K562 (cell line): Measurements from ENCODE around the gene GPC2. TPM values are rescaled to one million over a fixed set of nuclear protein-coding genes. Genes with fewer than 3 reads are reported as not detected.

Source experiments
- ATF7 ChIP-seq: fragments of 450-650 bp; IDR thresholded peaks from 2 replicates; pipeline ENCODE4 v1.7.1; 2014; ENCODE audit warnings: mild to moderate bottlenecking, moderate library complexity
- BRCA1 ChIP-seq, 2 experiments: fragments of 450-650 bp in 1 of 2; sonication (generic) in 1 of 2; formaldehyde crosslinking in 1 of 2; IDR thresholded peaks; 2 replicates each; pipeline versions ENCODE4 v1.5.0 to v1.6.1; 2017 to 2020; ENCODE audit warnings: mild to moderate bottlenecking in 1 of 2, missing genetic modification reagents in 1 of 2
- CEBPG ChIP-seq, 3 experiments: fragments of 200-800 bp in 1 of 3; sonication (Bioruptor generic) in 1 of 3; sonication (generic) in 1 of 3; formaldehyde crosslinking in 1 of 3; IDR thresholded peaks in 2 of 3; conservative IDR thresholded peaks in 1 of 3; 2 replicates each; pipeline versions ENCODE4 v1.6.1 to v1.8.0; 2016 to 2022; ENCODE audit warnings: missing compliant biosample characterization in 2 of 3, missing genetic modification characterization in 2 of 3, mild to moderate bottlenecking in 1 of 3, missing genetic modification reagents in 1 of 3
- GABPB1 ChIP-seq: sonication (generic); formaldehyde crosslinking; IDR thresholded peaks from 2 replicates; pipeline ENCODE4 v1.8.0; 2022; ENCODE audit warnings: mild to moderate bottlenecking, missing genetic modification reagents
- ILK ChIP-seq: fragments of 450-650 bp; IDR thresholded peaks from 2 replicates; pipeline ENCODE4 v1.6.1; 2016; ENCODE audit warnings: missing genetic modification characterization, low read depth, mild to moderate bottlenecking, missing compliant biosample characterization, moderate library complexity, borderline replicate concordance
- MAFK ChIP-seq: IDR thresholded peaks from 2 replicates; pipeline ENCODE4 v1.6.1; 2011; ENCODE audit warnings: low read length, improper control_type of control experiment
- NR4A1 ChIP-seq, 2 experiments: fragments of 250-450 bp in 1 of 2; fragments of 450-650 bp in 1 of 2; sonication (Bioruptor Pico) in 1 of 2; IDR thresholded peaks; 2 replicates each; pipeline versions ENCODE4 v1.4.0 to v1.6.1; 2016 to 2020; ENCODE audit warnings: mild to moderate bottlenecking in 2 of 2, missing compliant biosample characterization in 1 of 2, missing genetic modification characterization in 1 of 2, moderate library complexity in 1 of 2
- SIX5 ChIP-seq, 2 experiments: IDR thresholded peaks; 2 replicates each; pipeline ENCODE4 v1.6.1; 2011; ENCODE audit warnings: low read length in 2 of 2, borderline replicate concordance in 1 of 2, low read depth in 1 of 2, mild to moderate bottlenecking in 1 of 2, moderate library complexity in 1 of 2; ENCODE audit not compliant: insufficient read depth in 1 of 2
- SMAD3 ChIP-seq: fragments of 450-650 bp; formaldehyde crosslinking; conservative IDR thresholded peaks from 2 replicates; pipeline ENCODE4 v1.4.0; 2020; ENCODE audit warnings: mild to moderate bottlenecking
- SPI1 ChIP-seq: IDR thresholded peaks from 2 replicates; pipeline ENCODE4 v1.6.1; 2011; ENCODE audit warnings: low read depth, low read length, control low read depth, borderline replicate concordance
- TOE1 ChIP-seq, 2 experiments: fragments of 450-650 bp in 1 of 2; sonication (generic) in 1 of 2; formaldehyde crosslinking in 1 of 2; IDR thresholded peaks; 2 replicates each; pipeline versions ENCODE4 v1.7.1 to v1.8.0; 2016 to 2022; ENCODE audit warnings: borderline replicate concordance in 2 of 2, mild to moderate bottlenecking in 2 of 2, antibody characterized with exemption in 1 of 2, inconsistent platforms in 1 of 2, low read depth in 1 of 2, missing genetic modification reagents in 1 of 2, moderate library complexity in 1 of 2
- TRIM24 ChIP-seq, 2 experiments: fragments of 450-650 bp; IDR thresholded peaks; 2 replicates each; pipeline ENCODE4 v1.6.1; 2016
- ZFX ChIP-seq: sonication (generic); formaldehyde crosslinking; IDR thresholded peaks from 2 replicates; pipeline ENCODE4 v1.8.0; 2022; ENCODE audit warnings: mild to moderate bottlenecking, missing genetic modification reagents, moderate library complexity
- ZNF184 ChIP-seq: sonication (generic); formaldehyde crosslinking; IDR thresholded peaks from 2 replicates; pipeline ENCODE4 v1.5.0; 2020; ENCODE audit warnings: missing genetic modification reagents
- ZNF780A ChIP-seq: fragments of 250-450 bp; sonication (Bioruptor Pico); IDR thresholded peaks from 2 replicates; pipeline ENCODE4 v1.5.0; 2021; ENCODE audit warnings: mild to moderate bottlenecking
- polyA plus RNA-seq, 8 experiments: library from polyadenylated mRNA; depleted of rRNA in 4 of 8; stranded (reverse) in 5 of 8; unstranded in 3 of 8; fragments of >200 nt; fragmentation: Nextera tagmentation in 2 of 8; fragmentation: Illumina TruSeq in 1 of 8; extraction: Ambion mirVana in 2 of 8; extraction: Trizol in 1 of 8; gene quantifications; 2 replicates each; pipeline versions ENCODE4 v1.2.1 to v1.2.3, GENCODE V29; 2011 to 2014; ENCODE audit warnings: inconsistent platforms in 1 of 8, missing spikeins in 1 of 8
- total RNA-seq, 7 experiments: library from RNA; depleted of rRNA in 6 of 7; stranded (reverse); fragments of >200 nt in 6 of 7; fragmentation: Illumina TruSeq in 2 of 7; extraction: Trizol in 2 of 7; gene quantifications; 2 replicates each; pipeline versions ENCODE4 v1.2.1 to v1.2.3, GENCODE V29; 2011 to 2021; ENCODE audit warnings: low replicate concordance in 1 of 7
- TF ChIP-seq, protein P1 (sequence below): fragments of 450-650 bp; IDR thresholded peaks from 2 replicates; pipeline ENCODE4 v1.6.1; 2016; ENCODE audit warnings: borderline replicate concordance
- TF ChIP-seq, protein P2 (sequence below): sonication (generic); formaldehyde crosslinking; IDR thresholded peaks from 2 replicates; pipeline ENCODE4 v1.8.0; 2022; ENCODE audit warnings: mild to moderate bottlenecking, missing genetic modification reagents
- TF ChIP-seq, protein P3 (sequence below): sonication (generic); formaldehyde crosslinking; IDR thresholded peaks from 2 replicates; pipeline ENCODE4 v1.8.0; 2022; ENCODE audit warnings: mild to moderate bottlenecking, missing genetic modification reagents, borderline replicate concordance

Gene GPC2
- total and polyA plus RNA-seq, 9 of the 15 experiments (the other 6 are each of a cell fraction or from before 2014, with no cell fraction given): 0.06 to 7.7 (median 1.4) TPM; not detected in 1

DNA sequence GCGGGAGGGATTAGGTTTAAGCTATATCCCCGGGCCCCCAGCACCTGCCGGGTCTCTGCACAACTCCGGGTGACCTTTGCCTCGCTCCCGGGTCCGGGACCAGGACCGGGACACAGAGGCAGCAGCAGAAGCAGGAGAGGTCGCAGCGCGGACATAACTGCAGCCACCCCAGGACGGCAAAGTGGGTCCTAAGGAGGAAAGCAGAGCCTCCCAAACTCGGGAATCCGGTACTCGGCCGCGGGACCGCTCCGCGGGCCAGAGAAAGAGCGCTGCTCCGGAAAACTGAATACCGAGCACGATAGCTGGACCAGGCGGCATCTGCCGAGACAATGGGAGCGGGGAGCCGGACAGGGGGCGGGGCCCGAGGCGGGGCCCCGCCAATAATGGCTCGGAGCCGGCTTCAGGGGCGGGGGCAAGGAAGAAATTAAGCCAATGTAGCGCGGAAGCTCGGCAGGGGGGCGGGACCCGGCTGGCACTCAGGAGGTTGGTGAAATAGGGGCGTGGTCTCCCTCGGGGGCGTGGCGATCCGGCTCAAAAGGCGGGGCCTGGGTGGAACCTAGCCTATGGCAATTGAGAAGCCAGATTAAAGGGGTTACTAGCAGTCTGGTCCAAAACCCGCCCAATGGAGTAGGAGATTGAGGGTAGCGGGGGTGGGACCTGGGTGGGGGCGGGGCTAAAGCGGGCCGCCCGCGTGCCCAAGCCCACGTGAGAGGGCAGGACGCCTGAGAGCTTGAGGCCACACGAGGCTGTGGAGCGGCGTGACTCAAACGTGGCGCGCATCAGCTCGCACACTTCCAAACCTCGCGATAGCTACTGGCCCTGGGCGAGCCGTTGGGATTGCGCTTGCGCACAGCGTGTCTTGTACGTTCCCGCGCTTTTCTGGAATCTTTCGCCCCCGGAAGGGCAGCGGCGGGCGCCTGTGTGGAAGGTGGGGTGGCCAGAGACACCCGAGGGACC, at the start of gene GPC2, which contains the start of gene STAG3 (continued):
- 0 out of 2 replicates have a peak, but pooled peaks have one; percentile 5 for TF ChIP-seq CEBPG (CRISPR knock-in tag; IDR thresholded peaks at IDR 0.05)
- no peak for TF ChIP-seq CEBPG (tag; conservative IDR thresholded peaks at IDR 0.05 in 1 of 2, IDR thresholded peaks at IDR 0.05 in 1 of 2)
- TF ChIP-seq, protein P1, sequence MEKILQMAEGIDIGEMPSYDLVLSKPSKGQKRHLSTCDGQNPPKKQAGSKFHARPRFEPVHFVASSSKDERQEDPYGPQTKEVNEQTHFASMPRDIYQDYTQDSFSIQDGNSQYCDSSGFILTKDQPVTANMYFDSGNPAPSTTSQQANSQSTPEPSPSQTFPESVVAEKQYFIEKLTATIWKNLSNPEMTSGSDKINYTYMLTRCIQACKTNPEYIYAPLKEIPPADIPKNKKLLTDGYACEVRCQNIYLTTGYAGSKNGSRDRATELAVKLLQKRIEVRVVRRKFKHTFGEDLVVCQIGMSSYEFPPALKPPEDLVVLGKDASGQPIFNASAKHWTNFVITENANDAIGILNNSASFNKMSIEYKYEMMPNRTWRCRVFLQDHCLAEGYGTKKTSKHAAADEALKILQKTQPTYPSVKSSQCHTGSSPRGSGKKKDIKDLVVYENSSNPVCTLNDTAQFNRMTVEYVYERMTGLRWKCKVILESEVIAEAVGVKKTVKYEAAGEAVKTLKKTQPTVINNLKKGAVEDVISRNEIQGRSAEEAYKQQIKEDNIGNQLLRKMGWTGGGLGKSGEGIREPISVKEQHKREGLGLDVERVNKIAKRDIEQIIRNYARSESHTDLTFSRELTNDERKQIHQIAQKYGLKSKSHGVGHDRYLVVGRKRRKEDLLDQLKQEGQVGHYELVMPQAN: no peak
- TF ChIP-seq SIX5 (IDR thresholded peaks at IDR 0.05; ENCODE audit: borderline replicate concordance in 1 of 2, insufficient read depth in 1 of 2, low read depth in 1 of 2, low read length in 2 of 2): no peak
- no peak for TF ChIP-seq BRCA1 (IDR thresholded peaks at IDR 0.05)
- 0 out of 2 replicates have a peak, but pooled peaks have one; percentile 65 for TF ChIP-seq BRCA1 (CRISPR knock-in tag; IDR thresholded peaks at IDR 0.05)
- no peak for TF ChIP-seq MAFK
- no peak for TF ChIP-seq ZNF184
- TF ChIP-seq NR4A1 (CRISPR knock-in tag; IDR thresholded peaks at IDR 0.05): 0 out of 2 replicates have a peak, but pooled peaks have one; percentile 45
- TF ChIP-seq NR4A1 (tag; IDR thresholded peaks at IDR 0.05): 0 out of 2 replicates have a peak, but pooled peaks have one; percentile 36
- no peak for TF ChIP-seq SMAD3 (CRISPR knock-in tag)
- TF ChIP-seq GABPB1: no peak
- TF ChIP-seq, protein P2, sequence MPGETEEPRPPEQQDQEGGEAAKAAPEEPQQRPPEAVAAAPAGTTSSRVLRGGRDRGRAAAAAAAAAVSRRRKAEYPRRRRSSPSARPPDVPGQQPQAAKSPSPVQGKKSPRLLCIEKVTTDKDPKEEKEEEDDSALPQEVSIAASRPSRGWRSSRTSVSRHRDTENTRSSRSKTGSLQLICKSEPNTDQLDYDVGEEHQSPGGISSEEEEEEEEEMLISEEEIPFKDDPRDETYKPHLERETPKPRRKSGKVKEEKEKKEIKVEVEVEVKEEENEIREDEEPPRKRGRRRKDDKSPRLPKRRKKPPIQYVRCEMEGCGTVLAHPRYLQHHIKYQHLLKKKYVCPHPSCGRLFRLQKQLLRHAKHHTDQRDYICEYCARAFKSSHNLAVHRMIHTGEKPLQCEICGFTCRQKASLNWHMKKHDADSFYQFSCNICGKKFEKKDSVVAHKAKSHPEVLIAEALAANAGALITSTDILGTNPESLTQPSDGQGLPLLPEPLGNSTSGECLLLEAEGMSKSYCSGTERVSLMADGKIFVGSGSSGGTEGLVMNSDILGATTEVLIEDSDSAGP (CRISPR knock-in tag): 0 out of 2 replicates have a peak, but pooled peaks have one; percentile 47
- TF ChIP-seq SPI1: no peak
- no peak for TF ChIP-seq ZNF780A (CRISPR knock-in tag)
- TF ChIP-seq, protein P3, sequence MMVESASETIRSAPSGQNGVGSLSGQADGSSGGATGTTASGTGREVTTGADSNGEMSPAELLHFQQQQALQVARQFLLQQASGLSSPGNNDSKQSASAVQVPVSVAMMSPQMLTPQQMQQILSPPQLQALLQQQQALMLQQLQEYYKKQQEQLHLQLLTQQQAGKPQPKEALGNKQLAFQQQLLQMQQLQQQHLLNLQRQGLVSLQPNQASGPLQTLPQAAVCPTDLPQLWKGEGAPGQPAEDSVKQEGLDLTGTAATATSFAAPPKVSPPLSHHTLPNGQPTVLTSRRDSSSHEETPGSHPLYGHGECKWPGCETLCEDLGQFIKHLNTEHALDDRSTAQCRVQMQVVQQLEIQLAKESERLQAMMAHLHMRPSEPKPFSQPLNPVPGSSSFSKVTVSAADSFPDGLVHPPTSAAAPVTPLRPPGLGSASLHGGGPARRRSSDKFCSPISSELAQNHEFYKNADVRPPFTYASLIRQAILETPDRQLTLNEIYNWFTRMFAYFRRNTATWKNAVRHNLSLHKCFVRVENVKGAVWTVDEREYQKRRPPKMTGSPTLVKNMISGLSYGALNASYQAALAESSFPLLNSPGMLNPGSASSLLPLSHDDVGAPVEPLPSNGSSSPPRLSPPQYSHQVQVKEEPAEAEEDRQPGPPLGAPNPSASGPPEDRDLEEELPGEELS (CRISPR knock-in tag): peak; percentile 76; the same call in 1 of the 2 replicates
- no peak; the same call in 1 of the 2 replicates for TF ChIP-seq ZFX (CRISPR knock-in tag)
- no peak for TF ChIP-seq TOE1 (IDR thresholded peaks at IDR 0.05; ENCODE audit: borderline replicate concordance)
- peak; percentile 65; the same call in 1 of the 2 replicates for TF ChIP-seq TOE1 (CRISPR knock-in tag; IDR thresholded peaks at IDR 0.05; ENCODE audit: borderline replicate concordance, low read depth)
- no peak for TF ChIP-seq ILK
- no peak; a peak in 1 of 4 replicates for TF ChIP-seq TRIM24 (IDR thresholded peaks at IDR 0.05)
- peak; percentile 31; the same call in 1 of the 2 replicates for TF ChIP-seq ATF7
